Ureter (tissue), 1 donor: ENCODE data around the gene IFT81. TPM values are rescaled to one million over a fixed set of nuclear protein-coding genes. Genes with fewer than 3 reads are reported as not detected.
"Not testable (repeated sequence)": the region's sequence is repeated elsewhere in the genome, so short reads cannot be mapped to it uniquely, and the experiment has no call there.

ENCODE experiments used
- DNase-seq: peaks from one replicate; pipeline ENCODE4 v3.0.0-alpha.2; 2020; ENCODE audit warnings: low spot score
- total RNA-seq: library from RNA; stranded (reverse); gene quantifications from one replicate; pipeline ENCODE4 v1.2.4, GENCODE V29; 2023
- donor health status: DM: yes; HTN: yes; CAD: no.

The IFT81 gene
- total RNA-seq, 1 donor from 2014 or later: 21.9 TPM

- DNase-seq: no peak
These were observed 15.7 kb upstream of the IFT81 start for GRCh38 chr12:110108309-110109036.

GRCh38 chr12:110109037-110109836, 14.9 kb upstream of the IFT81 start:
- DNase-seq: peak; percentile 87

GRCh38 chr12:110109837-110110535, 14.2 kb upstream of the IFT81 start:
- DNase-seq: no peak

GRCh38 chr12:110111476-110112334, 12.5 kb upstream of the IFT81 start:
- DNase-seq: no peak

GRCh38 chr12:110112335-110112660, 11.9 kb upstream of the IFT81 start:
- no peak for DNase-seq

- DNase-seq: no peak
These were observed 9.6 kb upstream of the IFT81 start for GRCh38 chr12:110114528-110114937.

- no peak for DNase-seq
These were observed 8.5 kb upstream of the IFT81 start for GRCh38 chr12:110115675-110116074.

GRCh38 chr12:110116623-110117022, 7.5 kb upstream of the IFT81 start:
- no peak for DNase-seq

GRCh38 chr12:110117210-110117609, 6.9 kb upstream of the IFT81 start:
- DNase-seq: not testable (repeated sequence)

- no peak for DNase-seq
These were observed 6.0 kb upstream of the IFT81 start for GRCh38 chr12:110117956-110118685.

- no peak for DNase-seq
These were observed 1.2 kb upstream of the IFT81 start for GRCh38 chr12:110122929-110123328.

- DNase-seq: no peak
These were observed 263 bp upstream of the IFT81 start for GRCh38 chr12:110123919-110124268.

- no peak for DNase-seq
These were observed 2.4 kb downstream of the IFT81 start for GRCh38 chr12:110126557-110126956.

GRCh38 chr12:110134691-110135411, 10.7 kb downstream of the IFT81 start:
- DNase-seq: no peak

GRCh38 chr12:110135806-110136205, 11.6 kb downstream of the IFT81 start:
- no peak for DNase-seq

GRCh38 chr12:110137786-110138185, 13.6 kb downstream of the IFT81 start:
- DNase-seq: no peak

GRCh38 chr12:110141389-110141788, 17.2 kb downstream of the IFT81 start:
- DNase-seq: no peak

- no peak for DNase-seq
These were observed 22.8 kb downstream of the IFT81 start for GRCh38 chr12:110146986-110147385.

- DNase-seq: no peak
These were observed 25.0 kb downstream of the IFT81 start for GRCh38 chr12:110149086-110149660.

GRCh38 chr12:110156766-110157165, 32.6 kb downstream of the IFT81 start:
- DNase-seq: no peak
